GM12878 (cell line): ENCODE measurements around the gene HOXC9. TPM values are rescaled to one million over a fixed set of nuclear protein-coding genes. Genes with fewer than 3 reads are reported as not detected.
A peak's percentile ranks its signal among the peaks of the same experiment; 100 is the strongest.

Source experiments
- ATF2 ChIP-seq: IDR thresholded peaks from 2 replicates; pipeline ENCODE4 v1.6.1; 2012; ENCODE audit warnings: low read length, inconsistent platforms
- ATF3 ChIP-seq: IDR thresholded peaks from 2 replicates; pipeline ENCODE4 v1.6.1; 2011; ENCODE audit warnings: low read depth, mild to moderate bottlenecking, low read length, moderate library complexity, borderline replicate concordance; ENCODE audit errors: extremely low read depth
- BMI1 ChIP-seq: fragments of 450-650 bp; IDR thresholded peaks from 2 replicates; pipeline ENCODE4 v1.6.1; 2016; ENCODE audit warnings: mild to moderate bottlenecking, moderate library complexity, borderline replicate concordance
- CTCF ChIP-seq, 3 experiments: IDR thresholded peaks in 2 of 3; conservative IDR thresholded peaks in 1 of 3; 2 replicates each; pipeline ENCODE4 v1.5.1; 2011; ENCODE audit warnings: low read depth in 3 of 3, low read length in 3 of 3, mild to moderate bottlenecking in 3 of 3, control low read depth in 2 of 3, moderate library complexity in 2 of 3, inconsistent platforms in 1 of 3, mixed read lengths in 1 of 3; ENCODE audit not compliant: control insufficient read depth in 2 of 3, insufficient read depth in 1 of 3; ENCODE audit errors: extremely low read depth in 1 of 3
- E2F8 ChIP-seq: fragments of 450-650 bp; IDR thresholded peaks from 2 replicates; pipeline ENCODE4 v1.6.1; 2018; ENCODE audit warnings: mild to moderate bottlenecking, low read depth, moderate library complexity; ENCODE audit not compliant: partially characterized antibody
- ETV6 ChIP-seq, 2 experiments: fragments of 450-650 bp in 1 of 2; IDR thresholded peaks in 1 of 2; conservative IDR thresholded peaks in 1 of 2; 2 replicates each; pipeline ENCODE4 v1.6.1; 2014; ENCODE audit warnings: antibody characterized with exemption in 1 of 2, borderline replicate concordance in 1 of 2, low read depth in 1 of 2, mild to moderate bottlenecking in 1 of 2, moderate library complexity in 1 of 2
- FOXM1 ChIP-seq: IDR thresholded peaks from 2 replicates; pipeline ENCODE4 v1.6.1; 2012; ENCODE audit warnings: low read depth, mild to moderate bottlenecking, inconsistent platforms, low read length, moderate library complexity
- GABPA ChIP-seq: IDR thresholded peaks from 2 replicates; pipeline ENCODE4 v1.6.1; 2014; ENCODE audit warnings: antibody characterized with exemption, low read depth, mild to moderate bottlenecking, inconsistent platforms
- HDAC2 ChIP-seq: fragments of 200-600 bp; sonication (generic); IDR thresholded peaks from 2 replicates; pipeline ENCODE4 v1.6.1; 2017
- KLF5 ChIP-seq: fragments of 450-650 bp; IDR thresholded peaks from 2 replicates; pipeline ENCODE4 v1.6.1; 2014; ENCODE audit warnings: mild to moderate bottlenecking; ENCODE audit not compliant: partially characterized antibody
- NFYA ChIP-seq: IDR thresholded peaks from 2 replicates; pipeline ENCODE4 v1.6.1; 2011; ENCODE audit warnings: low read depth, mild to moderate bottlenecking, low read length, improper control_type of control experiment, borderline replicate concordance
- NKRF ChIP-seq: fragments of 450-650 bp; conservative IDR thresholded peaks from 2 replicates; pipeline ENCODE4 v1.6.1; 2017; ENCODE audit warnings: mild to moderate bottlenecking, moderate library complexity
- NR2C1 ChIP-seq: fragments of 450-650 bp; IDR thresholded peaks from 2 replicates; pipeline ENCODE4 v1.6.1; 2017; ENCODE audit warnings: antibody characterized with exemption, mild to moderate bottlenecking, moderate library complexity
- PAX8 ChIP-seq: fragments of 450-650 bp; IDR thresholded peaks from 2 replicates; pipeline ENCODE4 v1.6.1; 2017; ENCODE audit warnings: mild to moderate bottlenecking, moderate library complexity
- PKNOX1 ChIP-seq: fragments of 450-650 bp; IDR thresholded peaks from 2 replicates; pipeline ENCODE4 v1.6.1; 2016; ENCODE audit warnings: mild to moderate bottlenecking
- POLR2AphosphoS2 ChIP-seq: IDR thresholded peaks from 2 replicates; pipeline ENCODE4 v1.6.1; 2011; ENCODE audit warnings: low read depth, mild to moderate bottlenecking, low read length, improper control_type of control experiment, moderate library complexity
- POU2F2 ChIP-seq: IDR thresholded peaks from 3 replicates; pipeline ENCODE4 v1.6.1; 2011; ENCODE audit warnings: low read depth, mild to moderate bottlenecking, low read length, borderline replicate concordance
- RELA ChIP-seq: fragments of 450-650 bp; IDR thresholded peaks from 2 replicates; pipeline ENCODE4 v1.8.0; 2014; ENCODE audit warnings: borderline replicate concordance; ENCODE audit not compliant: partially characterized antibody
- SP1 ChIP-seq: IDR thresholded peaks from one replicate; pipeline ENCODE4 v1.6.1; 2011; ENCODE audit warnings: low read depth, low read length
- STAT3 ChIP-seq: IDR thresholded peaks from 2 replicates; pipeline ENCODE4 v1.6.1; 2011; ENCODE audit warnings: low read depth, low read length, improper control_type of control experiment
- polyA plus RNA-seq, 11 experiments: library from polyadenylated mRNA; depleted of rRNA in 4 of 11; unstranded in 6 of 11; stranded (reverse) in 5 of 11; fragments of >200 nt; fragmentation: Nextera tagmentation in 4 of 11; fragmentation: Illumina TruSeq in 1 of 11; extraction: Ambion mirVana in 4 of 11; extraction: Trizol in 1 of 11; gene quantifications; 1 replicate in 1 of 11; 2 replicates in 10 of 11; pipeline versions ENCODE4 v1.2.1 to v1.2.3, GENCODE V29; 2011 to 2016; ENCODE audit warnings: inconsistent platforms in 2 of 11, missing spikeins in 2 of 11, low read depth in 1 of 11
- total RNA-seq, 4 experiments: library from RNA; depleted of rRNA in 3 of 4; stranded (reverse); fragments of >200 nt in 3 of 4; fragmentation: Illumina TruSeq in 1 of 4; extraction: Trizol in 1 of 4; gene quantifications; 2 replicates each; pipeline versions ENCODE4 v1.2.1 to v1.2.3, GENCODE V29; 2013 to 2021

HOXC9 gene
- total and polyA plus RNA-seq, 10 of the 15 experiments (the other 5 are each of a cell fraction or from before 2014, with no cell fraction given) = not detected

GRCh38 chr12:54005853-54006558 lies 6.0 kb downstream of the HOXC9 start (continued):
- no peak for TF ChIP-seq NR2C1
- TF ChIP-seq POLR2AphosphoS2 = no peak
- TF ChIP-seq FOXM1 = peak; percentile 22; the same call in 1 of the 2 replicates
- TF ChIP-seq ATF3 = no peak
- peak; percentile 74 to 93 (median 84) for TF ChIP-seq CTCF (IDR thresholded peaks at IDR 0.05 in 2 of 3, conservative IDR thresholded peaks at IDR 0.05 in 1 of 3; ENCODE audit: control insufficient read depth in 2 of 3, extremely low read depth in 1 of 3, insufficient read depth in 1 of 3, low read depth in 3 of 3, low read length in 3 of 3)
- no peak for TF ChIP-seq ATF2
- TF ChIP-seq E2F8 = no peak
- TF ChIP-seq BMI1 = peak; percentile 63
- TF ChIP-seq GABPA = no peak
- peak; percentile 46 for TF ChIP-seq PKNOX1
- TF ChIP-seq NFYA = no peak
- TF ChIP-seq ETV6 (conservative IDR thresholded peaks at IDR 0.05 in 1 of 2, IDR thresholded peaks at IDR 0.05 in 1 of 2; ENCODE audit: borderline replicate concordance in 1 of 2, low read depth in 1 of 2) = no peak
- TF ChIP-seq STAT3 = no peak
- TF ChIP-seq SP1 = no peak
- TF ChIP-seq NKRF = 0 out of 2 replicates have a peak, but pooled peaks have one; percentile 25
- TF ChIP-seq POU2F2 = no peak
- no peak for TF ChIP-seq HDAC2
- no peak for TF ChIP-seq KLF5
- TF ChIP-seq RELA = no peak
- TF ChIP-seq PAX8 = no peak
